H9 (cell line): ENCODE measurements around the gene SWT1. TPM values are rescaled to one million over a fixed set of nuclear protein-coding genes. Genes with fewer than 3 reads are reported as not detected.

Experiments used
- DNase-seq: peaks from one replicate; pipeline ENCODE4 v3.0.0-alpha.2; 2017
- H2AFZ ChIP-seq: one replicate; pipeline ENCODE4 v1.6.1; 2013; ENCODE audit warnings: mild to moderate bottlenecking, low read length, control low read depth, moderate library complexity
- H2AK5ac ChIP-seq: 2 replicates; pipeline ENCODE4 v1.6.1; 2013; ENCODE audit warnings: low read length, control low read depth, mixed read lengths; ENCODE audit not compliant: insufficient read length
- H2BK120ac ChIP-seq: one replicate; pipeline ENCODE4 v1.6.1; 2013; ENCODE audit warnings: low read depth, mild to moderate bottlenecking, low read length, control low read depth, inconsistent platforms; ENCODE audit not compliant: poor library complexity, severe bottlenecking
- H2BK12ac ChIP-seq: 2 replicates; pipeline ENCODE4 v1.6.1; 2013; ENCODE audit warnings: low read length, control low read depth, mixed read lengths, low read depth; ENCODE audit not compliant: insufficient read length
- H2BK15ac ChIP-seq: 2 replicates; pipeline ENCODE4 v1.6.1; 2013; ENCODE audit warnings: low read depth, low read length, control low read depth
- H2BK20ac ChIP-seq: one replicate; pipeline ENCODE4 v1.6.1; 2013; ENCODE audit warnings: low read depth, mild to moderate bottlenecking, low read length, control low read depth, inconsistent platforms; ENCODE audit not compliant: poor library complexity, severe bottlenecking
- H2BK5ac ChIP-seq: 2 replicates; pipeline ENCODE4 v1.6.1; 2013; ENCODE audit warnings: low read length, control low read depth, mixed read lengths; ENCODE audit not compliant: insufficient read length
- H3K14ac ChIP-seq: 2 replicates; pipeline ENCODE4 v1.6.1; 2013; ENCODE audit warnings: low read length, control low read depth; ENCODE audit not compliant: insufficient read depth
- H3K18ac ChIP-seq: 2 replicates; pipeline ENCODE4 v1.6.1; 2013; ENCODE audit warnings: low read depth, mild to moderate bottlenecking, mixed read lengths, low read length, control low read depth; ENCODE audit not compliant: insufficient read length
- H3K23ac ChIP-seq: 2 replicates; pipeline ENCODE4 v1.6.1; 2013; ENCODE audit warnings: low read length, control low read depth, mixed read lengths, low read depth; ENCODE audit not compliant: insufficient read length
- H3K23me2 ChIP-seq: 2 replicates; pipeline ENCODE4 v1.6.1; 2013; ENCODE audit warnings: low read depth, mild to moderate bottlenecking, mixed read lengths, low read length, control low read depth; ENCODE audit not compliant: insufficient read length, poor library complexity, severe bottlenecking
- H3K27ac ChIP-seq: 2 replicates; pipeline ENCODE4 v1.5.1; 2013; ENCODE audit warnings: low read length, control low read depth, mixed read lengths, low read depth; ENCODE audit not compliant: insufficient read length
- H3K27me3 ChIP-seq: 2 replicates; pipeline ENCODE4 v1.6.1; 2013; ENCODE audit warnings: low read length, control low read depth, inconsistent platforms; ENCODE audit not compliant: insufficient read depth
- H3K4ac ChIP-seq: 2 replicates; pipeline ENCODE4 v1.6.1; 2013; ENCODE audit warnings: low read depth, mild to moderate bottlenecking, control low read depth, inconsistent platforms, low read length, moderate library complexity
- H3K4me1 ChIP-seq: 2 replicates; pipeline ENCODE4 v1.6.1; 2013; ENCODE audit warnings: low read length, control low read depth, inconsistent platforms; ENCODE audit not compliant: insufficient read depth
- H3K4me2 ChIP-seq: 2 replicates; pipeline ENCODE4 v1.6.1; 2013; ENCODE audit warnings: low read length, control low read depth, mixed read lengths; ENCODE audit not compliant: insufficient read length, insufficient read depth
- H3K56ac ChIP-seq: 2 replicates; pipeline ENCODE4 v1.6.1; 2013; ENCODE audit warnings: low read depth, mild to moderate bottlenecking, mixed read lengths, low read length, control low read depth; ENCODE audit not compliant: insufficient read length
- H3K79me1 ChIP-seq: 2 replicates; pipeline ENCODE4 v1.6.1; 2013; ENCODE audit warnings: low read depth, mild to moderate bottlenecking, moderate library complexity, low read length, control low read depth, inconsistent platforms; ENCODE audit not compliant: insufficient read depth, poor library complexity, severe bottlenecking
- H3K79me2 ChIP-seq: 2 replicates; pipeline ENCODE4 v1.6.1; 2013; ENCODE audit warnings: low read length, control low read depth, inconsistent platforms; ENCODE audit not compliant: insufficient read depth
- H3K9ac ChIP-seq: 2 replicates; pipeline ENCODE4 v1.6.1; 2013; ENCODE audit warnings: low read length, control low read depth, mixed read lengths; ENCODE audit not compliant: insufficient read length; ENCODE audit errors: extremely low read depth
- H3K9me3 ChIP-seq: one replicate; pipeline ENCODE4 v1.6.1; 2013; ENCODE audit warnings: low read depth, low read length, inconsistent platforms; ENCODE audit not compliant: control insufficient read depth
- H3T11ph ChIP-seq: one replicate; pipeline ENCODE4 v1.6.1; 2013; ENCODE audit warnings: mild to moderate bottlenecking, low read length, control low read depth, inconsistent platforms
- H4K20me1 ChIP-seq: one replicate; pipeline ENCODE4 v1.6.1; 2013; ENCODE audit not compliant: control insufficient read depth, insufficient read length, insufficient read depth
- H4K5ac ChIP-seq: 2 replicates; pipeline ENCODE4 v1.6.1; 2013; ENCODE audit warnings: low read depth, mild to moderate bottlenecking, mixed read lengths, low read length, control low read depth; ENCODE audit not compliant: insufficient read length
- H4K8ac ChIP-seq: replicated peaks from 2 replicates; pipeline ENCODE4 v1.6.1; 2013; ENCODE audit warnings: low read length, control low read depth, mixed read lengths, low read depth; ENCODE audit not compliant: insufficient read length
- H4K91ac ChIP-seq: 2 replicates; pipeline ENCODE4 v1.6.1; 2013; ENCODE audit warnings: low read depth, mild to moderate bottlenecking, moderate library complexity, mixed read lengths, low read length, control low read depth; ENCODE audit not compliant: insufficient read length
- H3K27ac Mint-ChIP-seq, 3 experiments: 2 replicates in 2 of 3; 3 replicates in 1 of 3; pipeline ENCODE4 v1.8.0; 2020 to 2021; ENCODE audit warnings: mixed read lengths in 3 of 3, mild to moderate bottlenecking in 1 of 3, moderate library complexity in 1 of 3
- H3K27me3 Mint-ChIP-seq: 2 replicates; pipeline ENCODE4 v1.8.0; 2021; ENCODE audit warnings: low read depth, mild to moderate bottlenecking, moderate library complexity, mixed read lengths
- H3K36me3 Mint-ChIP-seq, 3 experiments: 2 replicates in 2 of 3; 3 replicates in 1 of 3; pipeline ENCODE4 v1.8.0; 2020 to 2021; ENCODE audit warnings: low read depth in 3 of 3, mixed read lengths in 3 of 3; ENCODE audit not compliant: insufficient read depth in 1 of 3
- H3K4me1 Mint-ChIP-seq, 2 experiments: 2 replicates each; pipeline ENCODE4 v1.8.0; 2020; ENCODE audit warnings: mixed read lengths in 2 of 2
- H3K4me3 Mint-ChIP-seq, 2 experiments: 2 replicates in 1 of 2; 3 replicates in 1 of 2; pipeline ENCODE4 v1.8.0; 2020 to 2021; ENCODE audit warnings: mild to moderate bottlenecking in 2 of 2, mixed read lengths in 2 of 2, moderate library complexity in 1 of 2
- H3K9me3 Mint-ChIP-seq, 2 experiments: 2 replicates in 1 of 2; 3 replicates in 1 of 2; pipeline ENCODE4 v1.8.0; 2020; ENCODE audit warnings: mild to moderate bottlenecking in 2 of 2, mixed read lengths in 2 of 2, moderate library complexity in 1 of 2
- CTCF ChIP-seq: fragments of 200-600 bp; sonication (generic); conservative IDR thresholded peaks from 3 replicates; pipeline ENCODE4 v1.8.0; 2021; ENCODE audit warnings: antibody characterized with exemption, mild to moderate bottlenecking
- WGBS: extraction: QIAGEN DNeasy Blood & Tissue Kit; methylation state at CpG from one replicate; pipeline ENCODE4 v1.1.7; 2013; ENCODE audit warnings: missing lambda C conversion rate, low lambda C conversion rate, mixed read lengths; ENCODE audit not compliant: insufficient read length; ENCODE audit errors: extremely low coverage; 5-methylcytosine and 5-hydroxymethylcytosine counted together
- total RNA-seq: library from RNA; stranded (reverse); gene quantifications from 2 replicates; pipeline ENCODE4 v1.2.1, GENCODE V29; 2021

SWT1 gene
- total RNA-seq, 1 experiment from 2014 or later: 5.2 TPM

GRCh38 chr1:185271921-185272320 lies 115.0 kb downstream of the SWT1 start:
- Histone ChIP-seq H3K23ac (no peak overlapping the region), H4K5ac (no peak overlapping the region), H2AFZ (no peak overlapping the region), H3K56ac (no peak overlapping the region), H2AK5ac (no peak overlapping the region), H4K20me1 (no peaks in the 10 kb centered on the region), H3K79me1 (no peaks in the 10 kb centered on the region), H2BK15ac (no peak overlapping the region), H3K27me3 (no peaks in the 10 kb centered on the region), H3K4ac (no peak overlapping the region), H2BK12ac (no peak overlapping the region), H3K4me1 (no peaks in the 10 kb centered on the region), H3K23me2 (no peaks in the 10 kb centered on the region), H3K79me2 (no peaks in the 10 kb centered on the region), H3K18ac (no peak overlapping the region), H4K91ac (no peak overlapping the region), H2BK20ac (no peak overlapping the region), H2BK120ac (no peak overlapping the region), H4K8ac (no peak overlapping the region), H3K9ac (no peak overlapping the region), H3K4me2 (no peak overlapping the region), H3K9me3 (no peaks in the 10 kb centered on the region), H3T11ph (no peak overlapping the region), H3K27ac (no peak overlapping the region), H2BK5ac (no peak overlapping the region), H3K14ac (no peak overlapping the region)
- Mint-ChIP-seq H3K4me1 (no peaks in the 10 kb centered on the region), H3K4me3 (no peak overlapping the region), H3K27ac (0 out of 7 replicates have a peak overlapping the region, but pooled peaks of 1 of the 3 experiments have one; percentile 82), H3K36me3 (no peaks in the 10 kb centered on the region), H3K9me3 (no peaks in the 10 kb centered on the region), H3K27me3 (no peaks in the 10 kb centered on the region)
- WGBS: no CpG with 5 or more reads among the region's 4 CpGs
- no peak for TF ChIP-seq CTCF
- DNase-seq: no peak
